Stimulated activated CD8-positive, alpha-beta memory T cell treated with anti-CD3 and anti-CD28 coated beads, Interleukin-7, amount 100 ng/mL, for 48 hours (primary cell): Measurements from ENCODE around the gene DGCR8.

Experiments used
- DNase-seq, 2 donors: peaks; one replicate each; pipeline ENCODE4 v3.0.0-alpha.2; 2020; ENCODE audit warnings: low read depth in 1 of 2; ENCODE audit errors: extremely low read depth in 1 of 2

DGCR8 gene

DNA sequence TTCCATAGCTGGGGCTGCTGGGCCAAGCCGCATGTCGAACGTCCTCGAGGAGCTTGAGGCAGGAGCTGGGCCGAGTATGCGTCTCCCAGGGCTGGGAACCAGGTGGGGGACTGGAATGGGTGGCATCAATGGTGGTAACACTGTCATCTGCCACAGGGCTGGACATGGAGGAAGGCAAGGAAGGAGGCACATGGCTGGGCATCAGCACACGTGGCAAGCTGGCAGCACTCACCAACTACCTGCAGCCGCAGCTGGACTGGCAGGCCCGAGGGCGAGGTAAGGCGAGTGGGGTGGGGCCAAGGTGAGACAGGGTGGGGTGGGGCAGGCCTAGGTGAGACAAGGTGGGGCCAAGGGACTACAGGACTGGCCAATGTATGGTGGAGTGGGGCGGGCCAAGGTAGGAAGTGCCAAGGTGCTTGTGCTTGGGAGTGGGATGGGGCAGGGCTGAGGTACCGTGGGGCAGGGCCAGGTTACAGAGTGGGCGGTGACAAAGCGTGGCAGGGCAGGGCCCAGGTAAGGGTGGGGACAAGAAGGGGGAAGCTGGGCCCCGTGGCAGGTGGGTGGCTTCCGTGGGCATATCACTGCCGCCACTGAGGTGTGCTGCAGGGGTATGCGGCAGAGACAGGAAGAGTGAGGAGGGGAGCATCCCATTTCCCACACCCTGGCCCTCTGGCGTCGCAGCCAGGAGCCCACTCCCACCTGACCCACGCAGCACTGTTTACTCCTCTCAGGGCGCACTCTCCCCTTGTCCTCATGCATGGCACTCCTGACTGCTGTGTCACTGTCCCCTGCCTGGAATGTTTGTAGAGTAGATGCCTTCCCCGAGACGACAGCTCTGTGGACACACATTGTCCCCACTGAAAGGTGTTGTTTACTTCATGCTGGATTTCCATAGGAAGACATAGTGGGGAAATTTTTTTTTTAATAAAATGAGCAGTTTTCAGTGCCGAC is 27.5 kb upstream of the DGCR8 start:
- DNase-seq = no peak

DNA sequence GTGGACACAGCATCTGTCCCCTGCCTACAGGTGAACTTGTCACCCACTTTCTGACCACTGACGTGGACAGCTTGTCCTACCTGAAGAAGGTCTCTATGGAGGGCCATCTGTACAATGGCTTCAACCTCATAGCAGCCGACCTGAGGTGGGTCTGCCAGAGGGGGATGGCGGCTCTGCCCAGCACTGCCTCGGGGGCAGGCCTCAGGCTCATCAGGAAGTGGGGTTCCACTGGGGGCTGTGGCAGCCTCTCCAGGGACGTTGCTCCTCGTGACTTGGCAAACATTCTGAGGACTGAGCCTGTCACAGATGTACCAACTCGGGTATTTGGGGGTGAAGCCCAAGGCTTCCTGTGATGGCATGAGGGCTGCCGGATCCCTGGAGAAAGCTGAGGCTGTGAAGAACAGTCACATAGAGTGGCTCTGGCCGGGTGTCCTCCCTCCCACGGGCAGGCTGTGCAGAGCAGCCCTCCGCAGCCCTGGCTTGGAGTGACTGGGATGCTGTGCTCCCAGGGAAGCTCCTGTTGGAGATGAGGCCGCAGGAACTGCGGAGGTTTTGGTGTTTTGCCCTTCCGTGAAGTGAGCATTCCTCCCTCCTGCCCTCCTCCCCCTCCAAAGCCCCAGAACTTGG is 26.5 kb upstream of the DGCR8 start:
- DNase-seq = no peak

DNA sequence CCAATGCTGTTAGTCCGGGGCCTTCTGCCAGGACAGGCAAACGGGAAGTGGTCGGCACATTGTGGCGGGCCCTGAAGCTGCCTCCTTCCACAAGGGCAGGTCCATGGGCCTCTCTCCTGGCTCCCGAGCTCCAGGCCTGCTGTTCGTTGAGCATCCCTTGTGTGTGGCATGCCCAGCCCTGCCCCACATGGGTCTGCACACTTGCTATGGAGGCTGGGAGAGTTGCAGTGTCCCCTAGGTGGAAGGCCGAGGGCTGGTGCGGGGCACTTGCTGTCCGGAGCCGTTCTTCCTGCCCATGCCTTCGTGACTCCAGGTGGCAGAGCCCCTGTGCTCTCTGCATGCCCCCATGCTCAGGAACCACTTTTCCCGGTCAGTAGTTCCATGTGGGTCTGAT is 26.0 kb upstream of the DGCR8 start:
- DNase-seq = no peak

DNA sequence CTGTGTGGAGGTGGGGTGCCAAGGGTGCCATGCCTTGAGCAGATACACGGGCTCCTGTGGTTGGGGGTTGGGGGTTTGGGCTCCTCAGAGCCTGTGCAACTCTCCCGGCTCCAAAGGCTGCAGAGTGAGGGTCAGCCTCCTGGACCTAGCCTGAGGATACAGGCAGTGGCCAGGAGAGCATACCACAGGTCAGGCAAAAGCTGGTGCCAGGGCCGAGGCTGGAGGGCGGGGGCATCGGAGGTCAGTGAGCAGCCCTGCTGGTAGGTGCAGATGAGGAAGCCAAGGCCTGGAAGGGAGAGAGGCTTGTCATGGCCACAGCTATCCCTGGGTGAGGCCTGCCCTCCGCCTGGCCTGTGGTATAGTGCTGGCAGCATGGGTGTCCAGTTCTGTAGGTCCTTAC is 25.6 kb upstream of the DGCR8 start:
- no peak for DNase-seq

DNA sequence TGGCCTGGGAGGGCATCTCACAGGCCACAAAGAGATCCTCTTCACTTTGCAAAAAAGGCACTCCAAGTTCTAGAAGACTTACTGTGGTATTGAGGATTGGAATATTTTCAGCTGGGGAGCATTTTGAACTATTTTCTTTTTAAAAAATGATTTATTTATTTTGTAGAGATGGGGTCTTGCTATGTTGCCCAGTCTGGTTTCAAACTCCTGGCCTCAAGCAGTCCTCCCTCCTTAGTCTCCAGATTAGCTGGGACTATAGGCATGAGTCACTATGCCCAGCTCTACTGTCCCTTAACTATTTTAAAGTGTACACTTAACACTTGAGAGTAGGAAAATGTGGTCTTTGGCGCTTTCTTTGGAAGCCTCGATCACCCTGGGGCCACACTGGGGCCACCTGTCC is 24.9 kb upstream of the DGCR8 start:
- DNase-seq = no peak

DNA sequence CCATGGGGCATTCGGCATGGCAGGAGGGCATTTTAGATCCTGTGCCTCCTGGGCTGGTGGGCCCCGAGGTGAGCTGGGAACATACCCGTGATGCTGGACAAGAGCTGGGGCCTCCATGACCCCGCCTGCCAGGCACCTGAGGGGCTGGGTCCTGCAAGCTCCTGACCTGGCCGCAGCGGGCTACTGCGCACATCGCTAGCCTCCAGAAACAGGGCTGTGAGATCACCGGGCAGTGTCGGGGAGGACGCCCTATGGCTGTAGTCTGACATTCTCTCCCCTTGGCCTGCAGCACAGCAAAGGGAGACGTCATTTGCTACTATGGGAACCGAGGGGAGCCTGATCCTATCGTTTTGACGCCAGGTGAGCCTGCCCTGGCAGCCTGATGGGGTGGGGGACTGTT is 24.4 kb upstream of the DGCR8 start:
- DNase-seq = no peak

DNA sequence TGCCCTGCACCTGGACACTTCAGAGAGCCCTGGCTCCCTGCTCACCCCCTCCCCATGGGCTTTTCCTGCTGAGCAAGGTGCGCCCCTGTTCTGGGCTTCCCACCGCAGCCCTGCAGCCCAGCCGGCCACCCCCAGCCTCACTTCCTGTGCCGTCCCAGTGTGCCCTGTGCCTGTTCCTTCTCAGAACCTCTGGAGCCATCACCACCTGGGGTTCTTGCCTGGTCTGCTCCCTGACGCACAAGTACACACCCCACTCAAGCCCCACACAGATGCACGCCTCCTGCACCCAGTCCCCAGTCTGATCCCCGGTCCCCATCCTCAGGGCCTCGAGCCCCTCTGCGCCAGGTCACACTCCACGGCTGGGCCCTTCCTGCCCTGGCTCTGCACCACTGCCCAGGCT is 23.9 kb upstream of the DGCR8 start:
- DNase-seq = no peak

DNA sequence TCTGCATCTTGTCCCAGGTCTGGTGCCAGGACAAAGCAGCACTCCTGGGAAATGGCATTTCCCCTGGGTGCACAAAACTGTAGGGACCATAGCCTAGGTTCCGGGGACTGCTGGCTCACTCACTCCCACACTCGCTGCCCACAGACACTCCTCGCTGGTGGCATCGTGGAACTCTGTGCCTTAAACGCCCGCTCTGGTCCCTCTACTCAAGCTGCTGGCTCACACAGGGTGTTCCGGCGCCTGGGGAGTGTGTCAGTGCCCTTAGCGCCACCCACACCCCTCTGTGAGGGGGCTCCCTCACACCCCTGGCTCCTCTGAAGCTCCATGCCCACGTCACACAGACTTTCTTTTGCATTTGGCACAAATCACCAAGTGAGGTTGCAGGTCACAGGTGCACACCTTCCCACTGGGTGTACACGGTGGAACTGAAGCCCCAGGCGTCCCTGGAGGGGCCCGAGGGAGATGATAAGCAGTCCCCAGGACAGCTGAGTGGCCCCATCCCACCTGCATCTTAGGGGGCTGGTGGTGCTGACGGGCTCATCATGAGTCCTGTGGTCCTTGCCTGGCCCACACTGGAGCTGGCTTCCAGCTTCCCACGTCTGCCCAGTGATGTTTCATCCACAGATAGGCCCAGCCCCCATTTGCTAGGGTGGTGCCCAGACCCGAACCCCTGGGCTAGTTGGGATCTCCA is 23.2 kb upstream of the DGCR8 start:
- DNase-seq = no peak

DNA sequence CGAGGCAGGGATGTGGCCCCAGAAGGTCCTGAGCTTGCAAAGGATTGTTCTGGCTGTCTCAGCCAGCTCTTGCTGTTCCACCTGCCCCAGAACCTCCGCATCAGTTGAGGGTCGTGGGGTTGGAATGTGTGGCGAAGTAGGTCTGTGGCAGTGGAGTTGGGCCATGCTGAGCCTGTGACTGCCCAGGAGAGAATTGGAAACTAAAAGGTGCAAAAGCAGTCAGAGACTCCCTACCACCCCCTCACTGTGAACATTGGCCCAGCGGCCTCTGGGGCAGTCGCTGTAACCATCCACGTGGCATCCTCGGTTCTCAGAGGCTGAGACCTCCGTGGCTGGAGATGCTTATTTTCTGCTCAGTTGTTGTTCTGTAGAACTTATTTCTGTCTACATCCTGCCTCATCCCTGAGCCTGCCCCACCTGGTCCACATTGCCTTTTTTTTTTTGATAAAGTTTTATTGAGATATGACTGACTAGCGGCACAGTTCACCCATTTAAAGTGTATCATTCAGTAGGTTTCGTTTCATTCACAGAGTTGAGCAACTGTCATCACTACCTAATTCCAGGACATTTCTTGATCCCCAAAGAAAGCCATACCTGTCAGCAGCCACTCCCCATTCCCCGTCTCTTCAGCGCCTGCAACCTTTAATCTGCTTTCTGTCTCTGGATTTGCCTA is 22.3 kb upstream of the DGCR8 start:
- no peak for DNase-seq

DNA sequence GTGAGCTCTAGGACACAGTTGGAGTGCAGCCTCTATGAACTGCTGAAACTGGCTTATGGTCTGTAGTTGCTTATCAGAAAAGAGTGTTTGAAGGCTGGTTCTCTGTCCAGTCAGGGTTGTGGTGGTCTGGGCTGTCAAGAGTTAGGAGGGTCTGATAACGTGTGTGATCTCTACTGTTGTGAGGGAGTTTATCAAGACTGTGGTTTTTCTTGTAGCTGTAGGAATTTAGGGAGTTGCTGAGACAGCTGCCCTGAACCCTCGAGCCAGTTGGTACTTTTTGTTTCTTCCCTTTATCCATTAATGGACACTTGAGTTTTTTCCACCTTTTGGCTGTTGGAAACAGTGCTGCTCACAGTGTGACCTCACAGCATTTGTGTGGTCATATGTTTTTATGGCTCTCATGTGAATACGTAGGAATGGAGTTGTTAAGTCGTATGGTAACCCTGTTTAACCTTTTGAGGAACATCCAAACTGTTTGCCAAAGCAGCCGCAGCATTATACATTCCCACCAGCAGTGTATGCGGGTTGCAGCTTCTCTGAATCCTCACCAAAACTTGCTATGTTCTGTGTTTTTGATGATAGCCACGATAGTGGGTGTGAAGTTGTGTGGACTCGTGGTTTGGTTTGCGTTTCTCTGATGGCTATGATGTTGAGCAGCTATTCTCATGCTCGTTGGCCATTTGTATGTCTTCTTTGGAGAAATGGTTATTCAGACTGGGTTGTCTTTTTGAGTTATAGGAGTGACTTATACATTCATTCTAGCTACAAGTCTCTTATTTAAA is 20.9 kb upstream of the DGCR8 start:
- no peak for DNase-seq

DNA sequence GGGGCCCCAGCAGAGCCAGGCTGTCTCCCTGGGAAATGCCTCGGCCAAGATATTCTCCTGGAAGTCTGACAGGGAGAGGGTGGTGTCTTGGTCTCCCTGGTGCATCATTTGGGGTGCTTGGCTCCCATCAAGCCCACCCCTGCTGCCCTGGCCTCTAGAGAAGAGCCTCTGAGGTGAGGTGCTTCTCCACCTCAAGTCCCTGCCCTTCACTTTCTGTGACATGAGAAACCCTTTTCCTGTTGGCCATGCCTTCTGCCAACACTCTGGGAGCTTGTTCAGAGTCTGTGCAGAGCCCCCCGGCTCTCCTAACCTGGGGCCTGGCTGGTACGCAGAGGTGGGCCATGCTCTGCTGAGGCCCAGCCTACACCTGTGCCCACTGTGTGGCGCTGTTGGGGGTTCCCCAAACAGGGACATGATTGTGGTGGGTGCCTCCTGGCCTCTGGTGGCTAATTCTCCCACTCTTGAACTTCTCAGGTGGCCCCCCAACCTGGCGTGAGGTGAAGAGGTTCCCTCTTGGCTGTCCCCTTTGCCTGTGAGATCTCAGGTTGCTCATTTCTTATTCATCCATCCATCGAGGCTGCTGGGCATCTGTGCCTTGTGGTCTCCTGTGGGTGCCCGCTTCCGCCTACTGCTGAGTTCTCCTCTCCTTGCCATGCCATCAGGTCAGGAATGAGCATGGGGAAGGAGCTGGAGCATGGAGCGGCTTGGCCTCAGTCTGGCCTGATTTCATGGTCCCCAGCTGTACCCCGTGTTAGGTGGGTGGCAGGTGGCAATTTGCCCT is 19.2 kb upstream of the DGCR8 start:
- no peak for DNase-seq

DNA sequence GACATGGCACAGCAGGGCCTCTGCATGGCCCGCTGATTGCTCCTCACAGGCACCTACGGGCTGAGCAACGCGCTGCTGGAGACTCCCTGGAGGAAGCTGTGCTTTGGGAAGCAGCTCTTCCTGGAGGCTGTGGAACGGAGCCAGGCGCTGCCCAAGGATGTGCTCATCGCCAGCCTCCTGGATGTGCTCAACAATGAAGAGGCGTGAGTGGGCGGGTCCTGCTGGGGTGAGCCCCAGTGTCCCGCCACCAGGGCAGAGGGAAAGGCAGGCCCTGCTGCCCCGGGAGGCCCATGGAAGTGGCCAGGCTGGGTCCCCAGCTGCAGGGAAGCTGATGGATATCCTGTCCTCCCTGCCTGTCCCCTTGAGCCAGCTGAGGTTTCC is 18.6 kb upstream of the DGCR8 start:
- no peak for DNase-seq

DNA sequence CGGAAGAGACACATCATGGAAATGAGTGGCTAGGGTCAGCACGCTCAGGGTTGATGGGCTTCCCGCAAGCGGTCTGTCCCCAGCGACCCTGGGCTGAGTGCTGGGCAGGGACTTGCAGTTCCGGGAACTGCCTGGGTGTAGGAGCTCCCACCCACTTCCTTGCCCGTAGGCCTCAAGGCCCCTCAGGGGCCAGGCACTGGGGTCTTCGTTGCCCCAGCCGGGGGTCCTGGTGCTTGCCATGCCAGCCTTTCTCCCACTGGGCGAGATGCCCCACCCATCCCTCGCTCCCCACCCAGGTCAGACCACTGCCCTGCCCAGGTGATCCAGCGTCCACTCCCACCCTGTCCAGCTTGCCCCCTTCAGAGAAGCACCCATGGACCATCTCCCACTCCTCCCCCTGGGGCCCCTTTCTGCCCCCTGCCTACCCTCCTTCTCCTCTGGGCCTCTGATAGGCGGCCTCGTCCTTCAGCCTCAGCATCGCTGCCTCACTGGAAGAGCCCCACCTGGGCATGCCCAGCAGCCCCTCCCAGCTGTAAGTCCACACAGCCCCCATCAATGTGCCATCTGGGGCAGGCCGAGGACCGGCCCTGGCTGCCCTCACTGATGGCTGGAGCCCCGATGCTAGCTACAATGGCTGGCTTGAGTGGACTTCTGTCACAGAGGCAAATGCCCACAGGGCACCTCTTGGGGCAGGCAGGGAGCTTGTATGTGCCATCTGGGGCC is 17.8 kb upstream of the DGCR8 start:
- DNase-seq = no peak

DNA sequence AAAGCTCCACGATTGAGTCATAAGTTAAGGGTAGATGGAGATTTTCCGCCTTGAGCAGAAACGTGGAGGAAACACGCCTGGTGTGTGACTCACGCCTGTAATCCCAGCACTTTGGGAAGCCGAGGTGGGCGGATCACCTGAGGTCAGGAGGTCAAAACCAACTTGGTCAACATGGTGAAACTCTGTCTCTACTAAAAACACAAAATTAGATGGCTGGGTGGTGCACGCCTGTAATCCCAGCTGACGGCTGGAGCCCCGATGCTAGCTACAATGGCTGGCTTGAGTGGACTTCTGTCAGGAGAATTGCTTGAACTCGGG is 17.3 kb upstream of the DGCR8 start:
- no peak for DNase-seq

DNA sequence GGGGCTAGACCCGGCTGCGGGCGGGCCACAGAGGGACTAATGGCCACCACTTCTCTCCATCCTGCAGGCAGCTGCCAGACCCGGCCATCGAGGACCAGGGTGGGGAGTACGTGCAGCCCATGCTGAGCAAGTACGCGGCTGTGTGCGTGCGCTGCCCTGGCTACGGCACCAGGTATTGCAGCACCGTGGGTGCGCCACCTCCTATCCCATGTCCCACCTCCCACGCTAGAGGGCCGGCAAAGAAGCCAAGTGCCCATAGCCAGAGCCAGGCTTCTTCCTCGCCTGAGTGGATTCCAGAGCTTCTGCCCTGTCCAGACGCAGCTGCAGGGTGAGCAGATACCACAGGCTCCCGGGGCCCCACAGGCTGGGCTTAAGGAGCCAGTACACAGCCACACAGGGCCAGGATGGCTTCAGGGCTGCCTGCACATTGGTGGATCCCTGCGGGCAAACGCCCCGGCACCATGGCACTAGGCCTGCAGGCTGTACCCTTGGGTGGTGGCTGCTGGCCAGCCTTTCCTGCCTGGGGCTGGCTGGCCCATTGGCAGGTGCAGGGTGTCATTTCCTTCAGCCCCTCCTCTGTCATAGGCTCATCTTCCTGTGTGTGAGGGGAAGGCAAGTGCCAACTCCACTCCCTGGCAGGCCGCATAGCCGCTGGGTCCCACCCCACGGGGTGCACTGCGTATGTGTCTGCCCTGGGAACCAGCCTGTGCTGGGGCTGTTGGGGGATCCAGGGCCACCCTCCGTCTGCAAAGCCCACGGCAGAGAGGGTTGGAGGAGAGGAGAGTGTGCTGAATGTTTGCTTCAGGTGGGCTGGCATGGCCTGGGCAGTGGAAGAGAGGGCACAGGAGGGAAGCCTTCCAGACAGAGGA is 16.5 kb upstream of the DGCR8 start:
- DNase-seq = no peak

DNA sequence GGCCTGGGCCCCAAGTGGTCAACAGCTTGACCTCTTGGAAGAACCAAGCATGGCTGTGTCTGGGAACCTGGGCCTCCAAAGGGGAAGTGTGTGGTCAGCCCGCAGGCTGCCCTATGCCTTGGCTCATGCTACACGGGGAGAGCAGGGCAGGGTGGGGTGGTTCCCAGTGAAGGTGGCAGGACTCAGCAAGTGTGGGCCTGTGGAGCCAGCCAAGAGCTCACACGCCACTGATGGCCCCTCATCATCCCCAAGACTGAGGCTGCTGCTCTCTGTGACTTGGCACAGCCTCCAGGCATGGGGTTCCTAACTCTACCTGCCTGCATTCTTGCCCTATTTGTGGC is 15.9 kb upstream of the DGCR8 start:
- no peak for DNase-seq

DNA sequence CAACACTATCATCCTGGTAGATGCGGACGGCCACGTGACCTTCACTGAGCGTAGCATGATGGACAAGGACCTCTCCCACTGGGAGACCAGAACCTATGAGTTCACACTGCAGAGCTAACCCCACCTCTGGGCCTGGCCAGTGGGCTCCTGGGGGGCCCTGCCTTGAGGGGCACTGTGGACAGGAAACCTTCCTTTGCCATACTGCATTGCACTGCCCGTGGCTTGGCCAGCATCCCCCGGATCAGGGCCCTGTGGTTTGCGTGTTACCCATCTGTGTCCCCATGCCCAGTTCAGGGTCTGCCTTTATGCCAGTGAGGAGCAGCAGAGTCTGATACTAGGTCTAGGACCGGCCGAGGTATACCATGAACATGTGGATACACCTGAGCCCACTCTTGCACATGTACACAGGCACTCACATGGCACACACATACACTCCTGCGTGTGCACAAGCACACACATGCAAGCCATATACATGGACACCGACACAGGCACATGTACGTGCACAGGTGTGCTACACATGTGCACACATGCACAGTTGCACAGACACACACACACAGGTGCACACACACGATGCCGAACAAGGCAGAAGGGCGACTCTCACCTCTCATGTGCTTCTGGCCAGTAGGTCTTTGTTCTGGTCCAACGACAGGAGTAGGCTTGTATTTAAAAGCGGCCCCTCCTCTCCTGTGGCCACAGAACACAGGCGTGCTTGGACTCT is 15.3 kb upstream of the DGCR8 start:
- no peak for DNase-seq
